Measurements from ENCODE around the gene OR52J3. TPM values are rescaled to one million over a fixed set of nuclear protein-coding genes. Genes with fewer than 3 reads are reported as not detected.

The OR52J3 gene
- total RNA-seq = not detected in 2 replicates

DNA sequence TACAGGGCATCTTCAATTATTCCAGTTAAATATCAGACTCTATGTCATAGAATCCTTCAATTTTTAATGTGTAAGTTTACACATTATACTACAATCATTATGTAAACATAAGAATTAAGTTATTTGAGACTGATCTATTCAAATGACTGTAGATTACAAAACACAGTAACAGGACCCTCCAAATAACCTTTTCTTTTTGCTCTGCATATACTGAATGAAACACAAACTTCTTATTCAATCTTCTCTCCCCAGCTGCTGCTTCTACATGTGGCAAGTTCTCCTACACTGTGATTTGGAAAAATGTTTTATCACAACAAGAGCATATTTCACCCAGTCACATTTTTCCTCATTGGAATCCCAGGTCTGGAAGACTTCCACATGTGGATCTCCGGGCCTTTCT lies at the start of gene OR52J3:
TSS of gene OR52J3 (plus strand) at position 301 of the 400 bp plus-strand sequence. CDS start at position 301, 0 bp downstream.
- TF ChIP-seq, protein P1, sequence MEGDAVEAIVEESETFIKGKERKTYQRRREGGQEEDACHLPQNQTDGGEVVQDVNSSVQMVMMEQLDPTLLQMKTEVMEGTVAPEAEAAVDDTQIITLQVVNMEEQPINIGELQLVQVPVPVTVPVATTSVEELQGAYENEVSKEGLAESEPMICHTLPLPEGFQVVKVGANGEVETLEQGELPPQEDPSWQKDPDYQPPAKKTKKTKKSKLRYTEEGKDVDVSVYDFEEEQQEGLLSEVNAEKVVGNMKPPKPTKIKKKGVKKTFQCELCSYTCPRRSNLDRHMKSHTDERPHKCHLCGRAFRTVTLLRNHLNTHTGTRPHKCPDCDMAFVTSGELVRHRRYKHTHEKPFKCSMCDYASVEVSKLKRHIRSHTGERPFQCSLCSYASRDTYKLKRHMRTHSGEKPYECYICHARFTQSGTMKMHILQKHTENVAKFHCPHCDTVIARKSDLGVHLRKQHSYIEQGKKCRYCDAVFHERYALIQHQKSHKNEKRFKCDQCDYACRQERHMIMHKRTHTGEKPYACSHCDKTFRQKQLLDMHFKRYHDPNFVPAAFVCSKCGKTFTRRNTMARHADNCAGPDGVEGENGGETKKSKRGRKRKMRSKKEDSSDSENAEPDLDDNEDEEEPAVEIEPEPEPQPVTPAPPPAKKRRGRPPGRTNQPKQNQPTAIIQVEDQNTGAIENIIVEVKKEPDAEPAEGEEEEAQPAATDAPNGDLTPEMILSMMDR (conservative IDR thresholded peaks at IDR 0.05; ENCODE audit: low read depth, low read length) = no peak
- DNase-seq (ENCODE audit: low read depth) = no peak
- no peak within 1 kb of the TSS for H3K4me3 ChIP-seq (ENCODE audit: low read depth, low read length)

DNA sequence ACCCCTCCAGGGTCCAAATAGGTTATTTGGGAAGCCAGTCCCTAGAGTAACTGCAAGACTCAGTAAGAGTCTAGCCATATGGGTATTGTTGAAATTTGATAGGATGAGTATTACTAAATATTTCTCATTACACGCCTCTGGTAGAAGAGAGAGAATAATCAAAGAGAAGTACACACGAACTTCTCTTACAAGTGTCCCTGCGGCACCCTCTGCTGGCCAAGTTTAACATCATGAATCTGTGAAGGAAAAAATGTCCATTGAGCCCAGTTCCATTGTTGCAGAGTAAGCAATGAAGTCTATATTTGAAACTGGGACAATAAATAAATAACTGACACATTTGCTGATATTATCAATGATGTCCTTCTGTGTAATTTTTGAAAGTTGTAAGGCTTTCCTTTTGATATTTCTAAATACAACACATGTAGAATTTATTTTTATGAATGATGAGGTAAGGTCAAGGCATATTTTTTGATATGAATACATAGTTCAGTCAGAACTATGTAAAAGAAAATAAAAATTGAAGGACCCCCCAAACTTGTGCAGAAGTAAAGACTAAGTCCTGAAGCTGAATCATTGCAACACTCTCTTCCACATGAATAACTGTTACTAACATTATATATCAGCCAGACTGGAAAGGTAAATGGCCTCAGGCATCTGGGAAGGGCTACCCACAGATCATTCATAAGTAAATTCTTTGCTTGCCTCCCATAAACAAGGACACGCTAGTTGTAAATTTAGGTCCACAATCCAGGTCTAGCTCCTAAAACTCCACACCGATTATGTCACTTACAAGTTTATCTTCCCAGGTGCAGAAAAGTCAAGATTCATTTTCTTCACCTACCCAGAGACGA lies 41.7 kb upstream of the OR52J3 start:
- TF ChIP-seq, protein P1 (conservative IDR thresholded peaks at IDR 0.05; ENCODE audit: low read depth, low read length) = peak; percentile 83
- DNase-seq (ENCODE audit: low read depth) = no peak
- H3K4me3 ChIP-seq (ENCODE audit: low read depth, low read length) = no peak overlapping the region

DNA sequence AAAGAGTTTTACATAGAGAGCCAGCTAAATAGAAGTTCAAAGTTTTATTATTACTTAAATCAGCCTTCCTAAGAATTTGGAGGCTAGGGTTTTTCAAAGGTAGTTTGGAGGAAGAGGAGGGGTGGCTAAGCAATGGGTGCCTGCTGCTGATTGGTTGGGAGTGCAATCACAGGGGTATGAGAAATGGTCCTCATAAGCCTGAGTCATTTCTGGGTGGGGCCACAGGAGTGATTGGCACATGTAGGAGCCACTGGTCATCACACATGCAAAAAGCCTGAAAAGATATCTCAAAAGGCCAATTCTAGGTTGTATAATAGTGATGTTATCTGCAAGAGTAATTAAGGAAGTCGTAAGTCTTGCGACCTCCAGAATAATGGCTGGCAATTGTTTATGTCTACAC lies 38.8 kb upstream of the OR52J3 start:
- H3K4me3 ChIP-seq (ENCODE audit: low read depth, low read length) = no peak overlapping the region
- no peak for DNase-seq (ENCODE audit: low read depth)
- TF ChIP-seq, protein P1 (conservative IDR thresholded peaks at IDR 0.05; ENCODE audit: low read depth, low read length) = no peak

DNA sequence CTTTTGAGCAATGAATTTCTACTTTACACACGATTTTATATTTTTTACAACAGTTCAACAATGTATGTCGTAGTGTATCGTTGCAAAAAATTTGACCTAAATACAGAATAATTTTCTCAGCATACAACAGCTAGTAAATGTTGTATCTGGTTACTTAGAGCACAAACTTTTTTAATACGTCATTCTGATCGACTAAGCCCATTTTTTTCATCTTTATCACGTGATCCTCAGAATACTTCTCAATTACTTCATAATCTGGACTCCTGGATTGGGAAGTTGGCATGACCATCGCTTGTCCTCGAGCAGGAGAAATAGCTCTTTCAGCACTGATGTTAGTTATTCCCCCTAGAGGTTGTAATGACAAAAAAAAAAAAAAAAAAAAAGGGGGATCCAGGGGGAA lies 35.1 kb upstream of the OR52J3 start:
- DNase-seq (ENCODE audit: low read depth) = no peak
- H3K4me3 ChIP-seq (ENCODE audit: low read depth, low read length) = no peak overlapping the region
- TF ChIP-seq, protein P1 (conservative IDR thresholded peaks at IDR 0.05; ENCODE audit: low read depth, low read length) = no peak

DNA sequence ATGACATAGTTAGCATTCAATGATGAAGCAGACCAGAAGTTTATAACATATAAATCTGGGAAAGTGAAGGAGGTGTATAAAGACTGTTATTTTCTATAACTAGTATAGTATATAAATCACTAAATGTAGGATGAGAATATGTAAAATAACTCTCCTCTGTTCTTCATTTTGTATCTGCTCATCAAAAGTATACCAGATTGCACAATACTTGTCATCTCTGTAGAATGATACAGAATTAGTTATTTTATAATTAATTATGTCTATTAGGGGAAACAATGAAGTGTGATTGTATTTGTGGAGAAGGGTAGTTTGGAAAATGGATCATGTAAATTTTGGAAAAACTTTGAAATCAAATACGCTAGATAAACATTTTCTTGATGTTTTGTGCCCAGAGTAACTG lies 33.3 kb upstream of the OR52J3 start:
- H3K4me3 ChIP-seq (ENCODE audit: low read depth, low read length) = no peak overlapping the region
- TF ChIP-seq, protein P1 (conservative IDR thresholded peaks at IDR 0.05; ENCODE audit: low read depth, low read length) = no peak
- DNase-seq (ENCODE audit: low read depth) = no peak

DNA sequence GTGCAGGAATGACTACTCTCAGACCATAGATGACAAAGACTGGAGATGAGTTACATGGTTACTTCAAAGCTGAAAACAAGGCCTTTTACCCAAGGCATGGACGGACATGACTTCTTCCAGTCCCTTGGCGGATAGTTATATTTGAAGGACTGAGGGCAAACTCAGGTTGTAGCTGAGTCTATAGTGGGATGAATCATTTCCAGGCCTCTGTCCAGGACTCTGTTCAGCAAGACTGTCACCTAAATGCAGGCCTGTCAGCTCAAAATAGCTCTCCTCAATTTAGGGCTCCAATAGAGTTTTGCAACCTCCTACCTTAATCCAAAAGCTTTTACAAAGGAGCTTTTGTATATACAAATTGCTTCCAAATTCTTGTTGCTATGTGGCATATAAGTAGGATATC lies 24.3 kb upstream of the OR52J3 start:
- TF ChIP-seq, protein P1 (conservative IDR thresholded peaks at IDR 0.05; ENCODE audit: low read depth, low read length) = no peak
- no peak for DNase-seq (ENCODE audit: low read depth)
- H3K4me3 ChIP-seq (ENCODE audit: low read depth, low read length) = no peak overlapping the region

DNA sequence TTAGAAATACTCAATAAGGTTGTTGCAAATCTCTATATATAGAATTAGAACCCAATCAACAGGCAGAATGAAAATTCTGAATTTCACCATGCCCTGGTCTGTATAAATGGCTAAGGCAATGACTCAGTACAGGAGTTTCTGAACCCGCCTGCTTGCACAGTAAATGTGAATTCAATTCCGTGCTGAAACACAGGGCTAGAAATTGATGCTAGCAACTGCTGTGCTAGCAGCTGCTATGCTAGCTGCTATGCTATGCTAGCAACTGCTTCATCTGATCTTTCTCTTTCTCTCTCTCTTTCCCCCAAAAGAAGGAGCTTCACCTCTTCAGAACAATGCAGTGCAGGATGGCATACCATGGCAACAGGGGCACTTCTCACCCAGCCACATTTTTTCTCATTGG lies 9.7 kb upstream of the OR52J3 start:
- DNase-seq (ENCODE audit: low read depth) = no peak
- H3K4me3 ChIP-seq (ENCODE audit: low read depth, low read length) = no peak overlapping the region
- TF ChIP-seq, protein P1 (conservative IDR thresholded peaks at IDR 0.05; ENCODE audit: low read depth, low read length) = no peak

All from epithelial cell of proximal tubule (primary cell).